ENCODE data around the gene PAK6. TPM values are rescaled to one million over a fixed set of nuclear protein-coding genes. Genes with fewer than 3 reads are reported as not detected.
A peak's percentile ranks its signal among the peaks of the same experiment; 100 is the strongest.

The PAK6 gene
- polyA plus RNA-seq, 1 donor (not counting 4 experiments of a cell fraction or from before 2014, with no cell fraction given), result 11.5 TPM

GRCh38 chr15:40323953-40324937, 85.4 kb downstream of the PAK6 start:
- Histone ChIP-seq H3K9me1 (ENCODE audit: control insufficient read depth, extremely low read depth, insufficient read depth, low read length) (peaks cover 3% of the 10 kb centered on the region), H4K20me1 (ENCODE audit: control insufficient read depth, extremely low read depth, insufficient read depth, low read length) (no peaks in the 10 kb centered on the region), H2AFZ (ENCODE audit: control insufficient read depth, low read length) (peak overlapping the region; percentile 62), H3K9ac (ENCODE audit: control insufficient read depth, extremely low read depth, insufficient read depth, low read length) (peak overlapping the region; percentile 65), H3K27ac (ENCODE audit: control insufficient read depth, insufficient read depth, low read length) (no peak overlapping the region), H3K79me2 (ENCODE audit: control insufficient read depth, insufficient read depth, low read length) (peaks cover 21% of the 10 kb centered on the region), H3K4me2 (ENCODE audit: control insufficient read depth, extremely low read depth, insufficient read depth, low read depth, low read length) (peak overlapping the region; percentile 60), H3K4me3 (ENCODE audit: control insufficient read depth in 2 of 3, extremely low read depth in 1 of 3, insufficient read depth in 2 of 3, low read depth in 1 of 3, low read length in 3 of 3) (peak overlapping the region; percentile 65 to 73 (median 73)), H3K4me1 (ENCODE audit: control insufficient read depth, extremely low read depth, insufficient read depth, low read length) (peaks cover 45% of the 10 kb centered on the region), H3K9me3 (ENCODE audit: control insufficient read depth, low read depth, low read length) (no peaks in the 10 kb centered on the region), H3K27me3 (ENCODE audit: control insufficient read depth, extremely low read depth, insufficient read depth, low read length) (no peaks in the 10 kb centered on the region), H3K36me3 (ENCODE audit: control insufficient read depth in 2 of 2, extremely low read depth in 1 of 2, insufficient read depth in 2 of 2, low read length in 2 of 2) (peaks cover 0 to 10% of the 10 kb centered on the region in 2 experiments)
- FAIRE-seq (no peak), DNase-seq (ENCODE audit: low read depth, low spot score) (no peak)
- no peak for TF ChIP-seq CTCF (optimal IDR thresholded peaks at IDR 0.05 in 1 of 3, IDR thresholded peaks at IDR 0.05 in 1 of 3, conservative IDR thresholded peaks at IDR 0.05 in 1 of 3; ENCODE audit: extremely low read depth in 1 of 3, insufficient read depth in 2 of 3, low read length in 3 of 3)
- no peak for TF ChIP-seq EZH2 (IDR thresholded peaks at IDR 0.05; ENCODE audit: low read length)
- dilution Hi-C loops (cut with MboI; ENCODE audit: extremely low pct_ligation_motif_present, low sequenced_read_pairs), result no loop called here

DNA sequence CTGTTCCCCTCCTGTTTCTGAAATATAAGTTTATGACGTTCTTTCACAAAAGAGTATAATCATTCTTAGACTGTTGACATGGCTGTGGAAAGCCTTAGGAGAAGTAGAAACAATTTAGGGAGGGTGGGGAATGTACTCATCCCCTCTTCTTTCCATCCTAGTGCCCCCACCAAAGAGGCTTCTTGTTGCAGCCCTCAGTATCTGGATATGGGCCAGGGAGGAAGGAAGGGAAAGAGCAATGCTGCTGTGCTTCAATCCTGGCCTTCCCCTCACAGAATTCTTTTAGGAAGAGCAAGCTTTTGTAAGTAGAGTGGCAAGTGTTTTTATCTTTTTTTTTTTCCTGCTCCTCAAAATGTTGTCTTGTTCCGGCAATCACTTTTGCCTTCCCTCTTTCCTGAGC, 86.3 kb downstream of the PAK6 start:
- no peak overlapping the region for H3K9ac ChIP-seq (ENCODE audit: control insufficient read depth, extremely low read depth, insufficient read depth, low read length)
- peaks cover 21% of the 10 kb centered on the region for H3K79me2 ChIP-seq (ENCODE audit: control insufficient read depth, insufficient read depth, low read length)
- DNase-seq (ENCODE audit: low read depth, low spot score) (no peak), FAIRE-seq (no peak)
- H4K20me1 ChIP-seq (ENCODE audit: control insufficient read depth, extremely low read depth, insufficient read depth, low read length), result no peaks in the 10 kb centered on the region
- H3K27me3 ChIP-seq (ENCODE audit: control insufficient read depth, extremely low read depth, insufficient read depth, low read length), result no peaks in the 10 kb centered on the region
- H3K4me3 ChIP-seq (ENCODE audit: control insufficient read depth in 2 of 3, extremely low read depth in 1 of 3, insufficient read depth in 2 of 3, low read depth in 1 of 3, low read length in 3 of 3), result peak overlapping the region; percentile 65 to 73 (median 73)
- H3K4me2 ChIP-seq (ENCODE audit: control insufficient read depth, extremely low read depth, insufficient read depth, low read depth, low read length), result peak overlapping the region; percentile 60
- no peaks in the 10 kb centered on the region for H3K9me3 ChIP-seq (ENCODE audit: control insufficient read depth, low read depth, low read length)
- dilution Hi-C loops (cut with MboI; ENCODE audit: extremely low pct_ligation_motif_present, low sequenced_read_pairs), result no loop called here
- no peak overlapping the region for H3K27ac ChIP-seq (ENCODE audit: control insufficient read depth, insufficient read depth, low read length)
- peaks cover 0 to 10% of the 10 kb centered on the region in 2 experiments for H3K36me3 ChIP-seq (ENCODE audit: control insufficient read depth in 2 of 2, extremely low read depth in 1 of 2, insufficient read depth in 2 of 2, low read length in 2 of 2)
- H2AFZ ChIP-seq (ENCODE audit: control insufficient read depth, low read length), result no peak overlapping the region
- H3K9me1 ChIP-seq (ENCODE audit: control insufficient read depth, extremely low read depth, insufficient read depth, low read length), result peaks cover 3% of the 10 kb centered on the region
- no peak for TF ChIP-seq EZH2 (IDR thresholded peaks at IDR 0.05; ENCODE audit: low read length)
- TF ChIP-seq CTCF (optimal IDR thresholded peaks at IDR 0.05 in 1 of 3, IDR thresholded peaks at IDR 0.05 in 1 of 3, conservative IDR thresholded peaks at IDR 0.05 in 1 of 3; ENCODE audit: extremely low read depth in 1 of 3, insufficient read depth in 2 of 3, low read length in 3 of 3), result no peak
- peaks cover 45% of the 10 kb centered on the region for H3K4me1 ChIP-seq (ENCODE audit: control insufficient read depth, extremely low read depth, insufficient read depth, low read length)

All from keratinocyte (primary cell).